22Rv1 (cell line): ENCODE data around the gene APLF.

ENCODE experiments used
- ZFX ChIP-seq: fragments of 450-650 bp; IDR thresholded peaks from 2 replicates; pipeline ENCODE4 v1.6.1; 2017; ENCODE audit warnings: antibody characterized with exemption, borderline replicate concordance
- TF ChIP-seq, protein P1 (sequence below): fragments of 450-650 bp; IDR thresholded peaks from 2 replicates; pipeline ENCODE4 v1.5.1; 2017; ENCODE audit warnings: mild to moderate bottlenecking

- TF ChIP-seq, protein P1, sequence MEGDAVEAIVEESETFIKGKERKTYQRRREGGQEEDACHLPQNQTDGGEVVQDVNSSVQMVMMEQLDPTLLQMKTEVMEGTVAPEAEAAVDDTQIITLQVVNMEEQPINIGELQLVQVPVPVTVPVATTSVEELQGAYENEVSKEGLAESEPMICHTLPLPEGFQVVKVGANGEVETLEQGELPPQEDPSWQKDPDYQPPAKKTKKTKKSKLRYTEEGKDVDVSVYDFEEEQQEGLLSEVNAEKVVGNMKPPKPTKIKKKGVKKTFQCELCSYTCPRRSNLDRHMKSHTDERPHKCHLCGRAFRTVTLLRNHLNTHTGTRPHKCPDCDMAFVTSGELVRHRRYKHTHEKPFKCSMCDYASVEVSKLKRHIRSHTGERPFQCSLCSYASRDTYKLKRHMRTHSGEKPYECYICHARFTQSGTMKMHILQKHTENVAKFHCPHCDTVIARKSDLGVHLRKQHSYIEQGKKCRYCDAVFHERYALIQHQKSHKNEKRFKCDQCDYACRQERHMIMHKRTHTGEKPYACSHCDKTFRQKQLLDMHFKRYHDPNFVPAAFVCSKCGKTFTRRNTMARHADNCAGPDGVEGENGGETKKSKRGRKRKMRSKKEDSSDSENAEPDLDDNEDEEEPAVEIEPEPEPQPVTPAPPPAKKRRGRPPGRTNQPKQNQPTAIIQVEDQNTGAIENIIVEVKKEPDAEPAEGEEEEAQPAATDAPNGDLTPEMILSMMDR = no peak
- TF ChIP-seq ZFX = no peak
These were observed 8.4 kb upstream of the APLF start for GRCh38 chr2:68458981-68459380.
